GM18508 (cell line): Measurements from ENCODE around the gene PRKN.

Source experiments
- ATAC-seq: cut with Tn5 transposase; IDR thresholded peaks from one replicate; pipeline ENCODE4 v1.9.1; 2021; ENCODE audit warnings: moderate number of reproducible peaks; ENCODE audit not compliant: insufficient read depth, unreplicated experiment

PRKN gene

GRCh38 chr6:162173466-162173865, 554.1 kb downstream of the PRKN start:
- ATAC-seq = no peak

GRCh38 chr6:162165479-162165878, 562.1 kb downstream of the PRKN start:
- ATAC-seq = no peak

- ATAC-seq = peak; percentile 91
Observed at GRCh38 chr6:162157167-162157870, 570.2 kb downstream of the PRKN start.

GRCh38 chr6:162156146-162156545, 571.4 kb downstream of the PRKN start:
- ATAC-seq = no peak

DNA sequence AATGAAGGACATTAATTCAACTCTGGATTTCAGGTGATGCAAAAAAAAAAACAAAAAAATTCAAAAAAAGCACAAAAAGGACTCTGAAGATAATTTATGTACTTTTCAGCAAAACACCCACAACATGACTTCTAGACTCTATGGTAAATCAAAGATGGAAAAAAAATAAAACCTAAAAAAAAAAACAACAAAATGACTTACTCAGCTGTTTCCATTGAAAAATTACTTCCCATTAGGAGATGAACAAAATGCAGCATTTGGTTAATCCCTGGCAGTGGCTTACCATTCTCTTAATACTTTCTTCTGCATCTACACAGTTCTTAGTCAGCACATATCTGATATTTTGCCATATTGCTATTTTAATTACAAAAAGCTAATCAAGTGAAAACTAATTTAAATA, 572.6 kb downstream of the PRKN start:
- ATAC-seq = no peak

DNA sequence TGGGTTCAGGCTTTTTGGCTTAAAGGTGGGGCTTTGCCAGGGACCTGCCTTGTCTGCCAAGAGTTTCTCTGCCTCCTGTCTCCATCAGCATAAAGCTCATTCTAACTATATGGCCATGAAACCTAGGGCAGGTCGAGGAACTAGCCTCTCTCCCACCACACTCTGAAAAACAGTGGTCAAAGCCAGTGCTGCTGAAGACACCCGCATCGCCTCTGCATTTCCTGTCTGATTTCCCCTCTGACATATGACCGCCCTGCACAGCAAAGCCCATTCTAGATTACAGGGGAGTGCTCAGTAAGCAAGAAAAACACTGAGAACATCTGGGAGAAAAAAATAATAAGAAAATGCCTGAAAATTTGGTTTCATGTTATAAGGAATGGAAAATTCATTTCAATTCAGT, 573.6 kb downstream of the PRKN start:
- no peak for ATAC-seq

DNA sequence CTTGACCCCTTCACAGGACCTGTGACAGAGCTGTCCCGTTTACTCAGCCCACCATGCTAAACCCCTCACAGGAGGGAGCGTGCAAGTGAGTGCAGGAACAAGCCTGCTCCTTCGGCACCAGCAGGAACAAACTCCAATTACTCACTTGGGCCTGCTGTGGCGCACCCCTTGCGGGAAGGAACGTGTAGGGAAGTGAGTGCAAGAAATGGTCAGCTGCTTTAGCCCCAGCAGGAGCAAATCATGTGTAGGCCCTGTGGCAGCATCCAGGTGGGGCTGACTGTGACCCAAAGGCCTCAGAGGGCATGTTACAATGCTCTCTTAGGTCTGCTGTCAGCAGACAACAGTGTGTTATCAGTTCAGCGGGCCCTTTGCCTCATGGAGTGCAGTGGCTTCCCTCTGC, 574.4 kb downstream of the PRKN start:
- no peak for ATAC-seq

DNA sequence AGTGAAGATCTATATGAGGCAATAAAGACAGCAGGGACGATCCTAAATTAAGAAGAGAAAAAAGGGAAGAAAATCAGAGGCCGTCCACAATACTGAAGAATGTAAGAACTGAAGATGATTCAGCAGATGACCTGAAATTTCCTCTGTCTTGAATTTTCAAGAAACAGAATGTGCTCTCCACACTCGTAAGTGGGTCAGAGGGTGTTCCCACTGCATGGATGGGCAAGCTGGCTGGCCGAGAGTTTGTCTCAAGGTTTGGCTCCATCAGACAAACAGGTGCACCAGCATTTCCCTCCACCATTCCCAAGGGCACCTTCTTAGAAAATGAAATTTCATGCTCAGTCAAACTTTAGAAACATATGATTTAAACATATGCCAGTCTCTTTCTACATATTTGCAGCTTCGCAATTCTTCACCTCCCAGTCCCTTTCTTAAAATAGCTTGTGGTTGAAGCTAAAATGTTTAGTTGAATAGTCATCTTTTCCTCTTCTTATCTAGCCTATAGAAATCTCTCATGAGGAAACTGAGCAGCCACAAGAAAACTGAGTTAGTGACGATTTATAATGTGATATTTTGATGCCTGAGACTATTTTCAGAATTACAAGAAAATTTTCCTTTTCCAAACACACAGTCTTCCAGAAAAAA, 576.4 kb downstream of the PRKN start:
- no peak for ATAC-seq

DNA sequence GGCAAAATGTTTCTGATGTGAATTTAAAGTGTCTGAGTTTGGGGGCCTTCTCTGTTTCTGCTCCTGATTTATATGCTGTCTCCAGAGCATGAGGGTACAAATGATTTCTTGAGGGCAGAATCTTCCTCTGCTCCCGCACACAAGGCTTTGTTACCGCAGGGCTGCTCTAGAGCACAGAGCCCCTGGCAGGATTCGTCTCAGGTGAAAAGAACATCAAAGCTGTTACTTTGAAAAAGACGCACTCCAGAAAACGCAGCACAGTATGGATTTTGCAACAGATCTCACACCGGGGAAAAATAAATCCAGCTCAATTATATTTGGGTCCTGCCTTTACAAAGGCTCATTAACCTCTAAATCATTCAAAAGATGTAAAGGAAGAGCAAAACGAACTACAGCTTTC, 577.3 kb downstream of the PRKN start:
- no peak for ATAC-seq

GRCh38 chr6:162149786-162150185, 577.8 kb downstream of the PRKN start:
- ATAC-seq = no peak

DNA sequence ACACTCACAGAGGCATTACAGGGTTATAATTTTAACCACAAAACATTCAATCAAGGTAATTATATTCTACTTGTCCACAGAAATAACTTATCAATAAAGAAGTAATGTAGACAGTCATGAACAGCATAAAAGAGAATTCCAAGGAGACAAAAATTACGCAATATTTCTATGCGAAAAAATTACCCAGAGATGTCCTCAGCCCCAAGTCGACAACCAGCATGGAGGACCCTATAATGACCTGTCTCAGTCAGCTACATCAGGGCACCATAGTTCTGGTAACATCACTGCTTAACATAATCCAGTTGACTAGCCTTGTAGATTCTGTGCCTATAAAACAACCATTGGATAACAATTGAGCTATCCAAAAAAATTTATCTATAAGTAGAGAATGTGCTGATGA, 579.8 kb downstream of the PRKN start:
- ATAC-seq = no peak

DNA sequence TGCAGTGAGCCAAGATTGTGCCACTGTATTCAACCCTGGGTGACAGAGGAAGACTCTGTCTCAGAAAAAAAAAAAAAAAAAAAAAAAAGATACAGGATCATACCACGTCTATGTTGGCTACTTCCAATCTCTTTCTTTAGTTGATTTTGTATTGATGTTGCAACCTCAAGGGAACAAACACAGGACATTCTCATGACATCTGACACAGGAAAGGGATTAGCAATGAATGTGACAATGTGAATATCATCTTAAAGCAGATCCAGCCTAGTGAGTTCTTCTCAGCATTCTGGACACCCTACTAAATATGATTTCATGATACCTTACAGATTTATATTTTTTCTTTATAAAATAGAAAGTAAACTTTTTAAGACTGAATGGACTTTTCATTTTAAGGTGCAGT, 580.3 kb downstream of the PRKN start:
- ATAC-seq = no peak

DNA sequence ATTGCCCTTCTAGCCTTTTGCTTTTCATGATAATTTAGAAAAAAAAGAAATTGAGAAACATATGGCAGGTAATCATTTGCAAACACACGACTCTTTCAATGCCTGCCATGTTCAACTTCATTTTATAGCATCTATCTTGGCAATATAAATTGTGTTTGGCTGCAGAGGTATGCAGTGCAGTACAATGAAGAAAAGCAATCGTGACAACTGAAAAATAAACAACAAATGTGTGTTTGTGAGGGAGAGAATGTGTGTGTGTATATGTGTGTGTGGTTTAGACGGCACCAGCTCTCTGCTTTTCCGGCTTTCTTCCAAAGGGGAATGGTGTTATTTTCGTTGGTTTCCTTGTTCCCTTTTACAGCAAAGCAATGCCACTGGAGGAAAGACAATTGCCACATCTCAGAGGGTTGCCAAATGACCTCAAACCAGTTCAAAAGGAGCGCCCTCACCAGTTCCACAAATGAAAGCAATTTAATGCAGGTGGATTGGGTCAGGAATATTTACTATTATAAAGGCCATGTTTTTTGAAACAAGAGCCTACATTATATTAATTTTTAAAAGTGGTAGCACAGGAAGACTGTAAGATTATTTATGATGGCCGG, 587.2 kb downstream of the PRKN start:
- ATAC-seq = no peak

DNA sequence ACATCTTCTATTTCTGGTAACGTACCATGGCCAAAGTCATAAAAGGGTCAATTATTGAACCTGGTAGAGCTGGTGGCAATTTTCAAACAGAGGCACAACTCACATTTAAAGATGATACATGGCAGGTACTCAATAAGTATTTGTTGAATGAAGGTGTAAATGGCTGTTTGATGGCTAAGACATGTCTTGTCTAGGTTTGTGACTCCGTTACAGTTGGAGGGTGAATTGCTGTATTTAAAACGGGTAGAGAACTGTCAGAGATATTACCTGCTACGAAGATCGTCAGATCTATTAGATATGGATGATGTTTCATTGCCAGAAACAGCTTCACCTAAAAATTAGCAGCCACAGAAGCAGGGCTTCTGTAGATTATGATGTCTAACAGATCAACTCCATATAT, 601.9 kb downstream of the PRKN start:
- ATAC-seq = no peak

DNA sequence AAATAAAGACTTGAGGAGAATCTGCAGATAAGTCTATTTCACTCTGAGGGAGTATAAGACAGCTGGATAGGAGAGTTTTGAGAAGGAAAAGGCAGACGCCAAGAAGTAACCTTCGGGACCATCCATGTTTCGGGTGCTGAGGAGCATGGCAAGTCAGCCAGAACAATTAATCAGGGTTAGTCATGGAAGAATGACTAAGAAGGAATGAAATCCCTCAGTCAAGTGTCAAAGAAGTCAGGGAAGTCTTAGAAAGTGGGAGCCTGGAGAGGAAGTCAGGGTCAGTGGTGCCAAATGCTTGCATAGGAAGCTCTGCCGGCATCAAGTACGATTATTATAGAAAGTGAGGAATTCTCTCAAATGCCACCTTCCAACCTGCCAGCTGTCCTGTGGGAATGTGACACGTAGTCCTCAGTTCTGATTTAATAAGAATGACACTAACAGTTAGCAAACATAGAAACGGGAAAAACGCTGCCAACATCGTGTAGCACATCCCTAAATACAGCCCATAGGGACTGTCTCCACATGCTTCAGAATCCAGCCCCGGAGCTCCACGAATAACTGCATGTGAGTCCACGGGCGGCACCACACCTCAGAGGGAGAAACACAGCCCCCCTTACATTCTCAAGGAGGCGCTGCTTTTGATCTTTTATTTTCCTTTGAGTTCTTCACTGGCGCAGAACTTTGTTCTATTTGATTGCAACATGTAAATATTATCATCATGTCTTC, 602.7 kb downstream of the PRKN start:
- no peak for ATAC-seq

DNA sequence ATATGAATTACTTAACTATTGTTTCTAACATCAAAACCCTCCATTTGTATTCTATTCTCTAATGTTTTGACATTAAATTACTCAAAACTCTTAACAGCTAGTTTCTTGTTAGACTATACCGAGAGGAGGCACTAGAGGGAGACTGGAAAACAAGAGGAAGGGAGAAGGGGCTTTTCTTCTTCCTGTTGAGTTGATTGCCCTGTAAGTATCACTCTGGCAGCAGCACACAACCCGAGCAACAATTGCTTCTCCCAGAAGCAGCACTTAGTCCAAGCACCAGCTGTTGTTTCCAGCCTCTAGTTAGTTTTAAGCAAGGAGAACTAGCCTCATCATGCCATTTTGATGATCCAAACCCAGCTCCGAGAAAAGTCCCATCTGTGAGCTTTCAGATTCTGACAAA, 603.8 kb downstream of the PRKN start:
- no peak for ATAC-seq

DNA sequence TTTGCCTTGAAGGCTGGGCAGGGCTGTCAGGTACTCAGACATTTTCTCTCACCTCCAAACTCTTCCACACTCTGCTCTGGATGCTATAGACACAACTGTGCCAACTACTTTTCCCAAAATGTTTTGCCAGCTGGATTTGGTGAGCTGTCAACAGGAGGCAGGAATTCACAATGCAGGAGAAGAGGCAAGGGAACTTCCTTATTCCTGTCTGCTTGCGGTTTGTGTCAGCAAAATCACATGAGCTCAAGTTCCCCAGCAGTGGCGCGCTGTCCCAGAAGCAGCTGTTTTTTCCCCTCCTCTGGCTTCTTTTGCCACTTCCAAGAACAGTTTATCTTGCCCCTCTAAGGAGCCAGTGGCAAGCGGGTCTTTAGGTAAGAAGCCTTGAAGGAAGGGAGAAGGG, 608.2 kb downstream of the PRKN start:
- no peak for ATAC-seq

GRCh38 chr6:162118706-162119105, 608.9 kb downstream of the PRKN start:
- no peak for ATAC-seq

DNA sequence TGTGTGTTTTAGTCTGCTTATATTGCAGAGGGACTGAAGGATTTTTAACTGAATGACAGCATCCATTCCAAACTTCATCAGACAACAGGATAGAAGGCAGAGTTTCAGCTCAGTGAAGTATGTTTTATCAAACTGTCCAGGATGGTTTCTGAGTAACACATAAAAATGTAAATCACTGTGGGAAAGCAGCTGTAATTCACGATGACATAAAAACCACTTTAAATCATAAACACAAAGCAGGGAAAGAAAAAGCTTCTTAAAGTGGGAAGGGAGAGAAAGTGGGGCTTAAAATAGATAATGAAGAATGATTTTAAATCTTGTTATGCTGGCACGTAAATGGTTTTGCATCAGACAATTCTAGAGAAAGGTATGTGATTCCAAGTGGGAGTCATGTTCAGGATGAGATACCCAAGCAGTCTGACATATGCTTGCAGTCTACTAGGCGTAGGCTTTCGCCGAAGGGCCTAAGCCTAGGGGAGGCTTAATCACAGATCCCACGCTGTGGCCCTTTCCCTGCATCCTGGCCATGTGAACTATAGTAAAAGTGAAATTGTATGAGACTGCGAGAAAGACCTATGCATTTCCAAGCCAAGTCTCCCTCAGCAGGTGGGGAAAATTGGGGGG, 610.6 kb downstream of the PRKN start:
- ATAC-seq = no peak

GRCh38 chr6:162109480-162110050, 618.0 kb downstream of the PRKN start:
- ATAC-seq = no peak
